Tibial artery (tissue), 4 donors: ENCODE measurements around the gene DCANP1.
"Not testable (repeated sequence)": the region's sequence is repeated elsewhere in the genome, so short reads cannot be mapped to it uniquely, and the experiment has no call there.

Source experiments
- DNase-seq, 2 donors: peaks; one replicate each; pipeline ENCODE4 v3.0.0-alpha.2; 2019
- H3K27ac ChIP-seq, 2 donors: fragments of 200-600 bp; sonication (generic) in 1 of 2; 1 replicate in 1 of 2; 2 replicates in 1 of 2; pipeline ENCODE4 v1.5.1; 2018 to 2019; ENCODE audit warnings: mild to moderate bottlenecking in 1 of 2
- H3K27me3 ChIP-seq, 2 donors: fragments of 200-600 bp; sonication (generic) in 1 of 2; one replicate each; pipeline versions ENCODE4 v1.5.1 to v1.6.0; 2016 to 2019
- H3K36me3 ChIP-seq, 3 donors: fragments of 200-600 bp; sonication (generic) in 2 of 3; one replicate each; pipeline ENCODE4 v1.5.1; 2016 to 2019; ENCODE audit warnings: mild to moderate bottlenecking in 2 of 3
- H3K4me1 ChIP-seq, 4 donors: fragments of 200-600 bp; sonication (generic) in 2 of 4; 1 replicate in 3 of 4; 2 replicates in 1 of 4; pipeline ENCODE4 v1.5.1; 2016 to 2019
- H3K4me3 ChIP-seq, 2 donors: fragments of 200-600 bp; sonication (generic) in 1 of 2; 1 replicate in 1 of 2; 2 replicates in 1 of 2; pipeline ENCODE4 v1.5.1; 2018 to 2019; ENCODE audit warnings: mild to moderate bottlenecking in 2 of 2
- H3K9me3 ChIP-seq, 3 donors: fragments of 200-600 bp; sonication (generic) in 1 of 3; one replicate each; pipeline ENCODE4 v1.5.1; 2016 to 2019
- intact Hi-C: fragments of 100-400 bp; cut with DNase I; formaldehyde crosslinking; loops from one replicate; pipeline ENCODE4 v1.15.0; 2023; ENCODE audit warnings: low total_unique reads
- TF ChIP-seq, protein P1 (sequence below), 2 experiments: fragments of 200-600 bp in 1 of 2; fragments of 450-650 bp in 1 of 2; IDR thresholded peaks; one replicate each; pipeline ENCODE4 v1.5.1; 2017 to 2019; ENCODE audit warnings: antibody characterized with exemption in 2 of 2, mild to moderate bottlenecking in 1 of 2, moderate library complexity in 1 of 2

Gene DCANP1

GRCh38 chr5:135447298-135447929 is at the start of gene DCANP1:
Gene DCANP1 (minus strand): TSS chr5:135447348. CDS start chr5:135447108, 240 bp downstream.
- no peaks in the 10 kb centered on the region for H3K9me3 ChIP-seq
- H3K4me1 ChIP-seq = no peaks in the 10 kb centered on the region
- no peak for DNase-seq
- TF ChIP-seq, protein P1, sequence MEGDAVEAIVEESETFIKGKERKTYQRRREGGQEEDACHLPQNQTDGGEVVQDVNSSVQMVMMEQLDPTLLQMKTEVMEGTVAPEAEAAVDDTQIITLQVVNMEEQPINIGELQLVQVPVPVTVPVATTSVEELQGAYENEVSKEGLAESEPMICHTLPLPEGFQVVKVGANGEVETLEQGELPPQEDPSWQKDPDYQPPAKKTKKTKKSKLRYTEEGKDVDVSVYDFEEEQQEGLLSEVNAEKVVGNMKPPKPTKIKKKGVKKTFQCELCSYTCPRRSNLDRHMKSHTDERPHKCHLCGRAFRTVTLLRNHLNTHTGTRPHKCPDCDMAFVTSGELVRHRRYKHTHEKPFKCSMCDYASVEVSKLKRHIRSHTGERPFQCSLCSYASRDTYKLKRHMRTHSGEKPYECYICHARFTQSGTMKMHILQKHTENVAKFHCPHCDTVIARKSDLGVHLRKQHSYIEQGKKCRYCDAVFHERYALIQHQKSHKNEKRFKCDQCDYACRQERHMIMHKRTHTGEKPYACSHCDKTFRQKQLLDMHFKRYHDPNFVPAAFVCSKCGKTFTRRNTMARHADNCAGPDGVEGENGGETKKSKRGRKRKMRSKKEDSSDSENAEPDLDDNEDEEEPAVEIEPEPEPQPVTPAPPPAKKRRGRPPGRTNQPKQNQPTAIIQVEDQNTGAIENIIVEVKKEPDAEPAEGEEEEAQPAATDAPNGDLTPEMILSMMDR (IDR thresholded peaks at IDR 0.05) = no peak
- no peak within 1 kb of the TSS for H3K27ac ChIP-seq
- intact Hi-C loops = no loop called here
- no peak within 1 kb of the TSS for H3K4me3 ChIP-seq
- no peaks in the 10 kb centered on the region for H3K36me3 ChIP-seq
- peaks cover 0 to 19% of the 10 kb centered on the region in 2 donors for H3K27me3 ChIP-seq

- intact Hi-C loops, H3K4me3 ChIP-seq, H3K36me3 ChIP-seq, H3K27ac ChIP-seq, DNase-seq, H3K9me3 ChIP-seq: not testable (repeated sequence)
- peaks cover 0 to 10% of the 10 kb centered on the region in 2 donors for H3K27me3 ChIP-seq
- H3K4me1 ChIP-seq = peaks cover 0 to 12% (median 3%) of the 10 kb centered on the region in 4 donors
These were observed 48.4 kb upstream of the DCANP1 start for GRCh38 chr5:135495531-135495930.

DNA sequence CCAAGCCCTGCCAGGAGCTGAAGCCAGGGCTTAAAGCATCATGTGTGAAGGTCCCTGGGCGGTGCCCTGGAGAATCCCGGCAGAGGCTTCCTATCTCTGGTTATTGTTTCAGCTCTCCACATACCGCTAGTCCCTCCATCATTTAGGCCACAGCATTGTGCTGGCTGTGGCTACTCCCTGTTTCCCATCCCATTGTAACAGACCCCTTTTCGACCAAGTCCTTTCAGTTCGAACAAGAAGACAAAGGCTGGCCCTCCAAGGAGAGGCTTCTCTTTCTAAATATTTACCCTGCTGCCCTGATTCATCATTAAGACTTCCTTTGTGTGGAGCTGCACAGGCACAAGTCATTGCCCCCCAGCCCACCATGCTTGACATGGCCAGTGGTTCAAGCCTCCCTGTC is 47.0 kb upstream of the DCANP1 start:
- H3K27ac ChIP-seq = peak overlapping the region; percentile 47 to 58
- H3K36me3 ChIP-seq = no peaks in the 10 kb centered on the region
- peaks cover 0 to 25% (median 12%) of the 10 kb centered on the region in 4 donors for H3K4me1 ChIP-seq
- TF ChIP-seq, protein P1 (IDR thresholded peaks at IDR 0.05) = no peak
- intact Hi-C loops = no loop called here
- no peak overlapping the region for H3K4me3 ChIP-seq
- H3K27me3 ChIP-seq = peaks cover 0 to 23% of the 10 kb centered on the region in 2 donors
- DNase-seq = no peak
- H3K9me3 ChIP-seq = no peaks in the 10 kb centered on the region

- no peaks in the 10 kb centered on the region for H3K9me3 ChIP-seq
- H3K4me1 ChIP-seq = peaks cover 0 to 31% (median 18%) of the 10 kb centered on the region in 4 donors
- TF ChIP-seq, protein P1 (IDR thresholded peaks at IDR 0.05) = no peak
- H3K4me3 ChIP-seq = no peak overlapping the region
- H3K27me3 ChIP-seq = peaks cover 0 to 29% of the 10 kb centered on the region in 2 donors
- no peaks in the 10 kb centered on the region for H3K36me3 ChIP-seq
- DNase-seq = peak; percentile 46 to 58
- intact Hi-C loops = no loop called here
- peak overlapping the region; percentile 47 to 58 for H3K27ac ChIP-seq
These were observed 46.4 kb upstream of the DCANP1 start for GRCh38 chr5:135493406-135494180.

DNA sequence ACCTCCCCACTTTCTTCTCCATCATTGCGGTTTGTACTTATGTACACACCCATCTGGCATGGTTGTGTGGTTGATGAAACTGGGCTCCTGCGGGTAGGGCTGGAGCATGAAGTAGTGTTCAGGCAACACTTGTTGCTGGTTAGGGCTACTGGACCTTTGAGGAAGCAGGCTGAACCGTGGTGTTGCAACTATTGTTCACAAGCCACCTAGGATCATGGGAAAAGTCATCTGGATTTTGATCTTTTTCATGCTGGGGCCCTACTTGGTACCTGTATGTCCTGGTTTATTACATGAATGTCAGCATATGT is 45.1 kb upstream of the DCANP1 start:
- intact Hi-C loops = no loop called here
- Histone ChIP-seq H3K4me1 (peaks cover 0 to 39% (median 22%) of the 10 kb centered on the region in 4 donors), H3K27me3 (peaks cover 0 to 41% of the 10 kb centered on the region in 2 donors), H3K36me3 (no peaks in the 10 kb centered on the region), H3K9me3 (no peaks in the 10 kb centered on the region), H3K4me3 (no peak overlapping the region), H3K27ac (no peak overlapping the region)
- peak in 1 of 2 donors; percentile 23 for DNase-seq
- TF ChIP-seq, protein P1 (IDR thresholded peaks at IDR 0.05) = no peak
